ENCODE measurements around the gene ST8SIA4. TPM values are rescaled to one million over a fixed set of nuclear protein-coding genes. Genes with fewer than 3 reads are reported as not detected.

The ST8SIA4 gene
- total and polyA plus RNA-seq, 10 of the 15 experiments (the other 5 are each of a cell fraction or from before 2014, with no cell fraction given): 4.4 to 30.9 (median 19.5) TPM

- TF ChIP-seq E2F4 (IDR thresholded peaks at IDR 0.05; ENCODE audit: low read depth, low read length) (no peak), MYB (IDR thresholded peaks at IDR 0.05; ENCODE audit: borderline replicate concordance, low read depth, low read length) (no peak), BRCA1 (IDR thresholded peaks at IDR 0.05; ENCODE audit: low read depth, low read length) (no peak), CREB1 (IDR thresholded peaks at IDR 0.05; ENCODE audit: low read depth) (no peak; the same call in 1 of the 2 replicates), ZZZ3 (IDR thresholded peaks at IDR 0.05; ENCODE audit: control insufficient read depth, insufficient read length, low read depth) (no peak), NFYA (IDR thresholded peaks at IDR 0.05; ENCODE audit: borderline replicate concordance, low read depth, low read length) (no peak), MEF2A (IDR thresholded peaks at IDR 0.05; ENCODE audit: insufficient read depth, low read depth, low read length) (no peak), BHLHE40 (IDR thresholded peaks at IDR 0.05; ENCODE audit: borderline replicate concordance in 1 of 2, low read depth in 2 of 2, low read length in 1 of 2) (0 out of 4 replicates have a peak, but pooled peaks of 1 of the 2 experiments have one; percentile 4), SRF (IDR thresholded peaks at IDR 0.05; ENCODE audit: low read depth in 2 of 2, low read length in 2 of 2) (0 out of 4 replicates have a peak, but pooled peaks of 1 of the 2 experiments have one; percentile 33), ATF7 (IDR thresholded peaks at IDR 0.05; ENCODE audit: low read depth) (no peak), HDGF (IDR thresholded peaks at IDR 0.05) (no peak), MEF2B (IDR thresholded peaks at IDR 0.05; ENCODE audit: partially characterized antibody, poor library complexity, severe bottlenecking) (no peak), SP1 (IDR thresholded peaks at IDR 0.05; ENCODE audit: low read depth, low read length) (no peak), CBFB (IDR thresholded peaks at IDR 0.05; ENCODE audit: low read depth) (peak; percentile 63; the same call in 1 of the 2 replicates), ZNF274 (IDR thresholded peaks at IDR 0.05; ENCODE audit: insufficient read depth, insufficient read length) (no peak), MTA2 (IDR thresholded peaks at IDR 0.05; ENCODE audit: low read depth) (no peak)
- TF ChIP-seq, protein P1, sequence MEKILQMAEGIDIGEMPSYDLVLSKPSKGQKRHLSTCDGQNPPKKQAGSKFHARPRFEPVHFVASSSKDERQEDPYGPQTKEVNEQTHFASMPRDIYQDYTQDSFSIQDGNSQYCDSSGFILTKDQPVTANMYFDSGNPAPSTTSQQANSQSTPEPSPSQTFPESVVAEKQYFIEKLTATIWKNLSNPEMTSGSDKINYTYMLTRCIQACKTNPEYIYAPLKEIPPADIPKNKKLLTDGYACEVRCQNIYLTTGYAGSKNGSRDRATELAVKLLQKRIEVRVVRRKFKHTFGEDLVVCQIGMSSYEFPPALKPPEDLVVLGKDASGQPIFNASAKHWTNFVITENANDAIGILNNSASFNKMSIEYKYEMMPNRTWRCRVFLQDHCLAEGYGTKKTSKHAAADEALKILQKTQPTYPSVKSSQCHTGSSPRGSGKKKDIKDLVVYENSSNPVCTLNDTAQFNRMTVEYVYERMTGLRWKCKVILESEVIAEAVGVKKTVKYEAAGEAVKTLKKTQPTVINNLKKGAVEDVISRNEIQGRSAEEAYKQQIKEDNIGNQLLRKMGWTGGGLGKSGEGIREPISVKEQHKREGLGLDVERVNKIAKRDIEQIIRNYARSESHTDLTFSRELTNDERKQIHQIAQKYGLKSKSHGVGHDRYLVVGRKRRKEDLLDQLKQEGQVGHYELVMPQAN (conservative IDR thresholded peaks at IDR 0.05): peak; percentile 53; the same call in 1 of the 2 replicates
- TF ChIP-seq, protein P2, sequence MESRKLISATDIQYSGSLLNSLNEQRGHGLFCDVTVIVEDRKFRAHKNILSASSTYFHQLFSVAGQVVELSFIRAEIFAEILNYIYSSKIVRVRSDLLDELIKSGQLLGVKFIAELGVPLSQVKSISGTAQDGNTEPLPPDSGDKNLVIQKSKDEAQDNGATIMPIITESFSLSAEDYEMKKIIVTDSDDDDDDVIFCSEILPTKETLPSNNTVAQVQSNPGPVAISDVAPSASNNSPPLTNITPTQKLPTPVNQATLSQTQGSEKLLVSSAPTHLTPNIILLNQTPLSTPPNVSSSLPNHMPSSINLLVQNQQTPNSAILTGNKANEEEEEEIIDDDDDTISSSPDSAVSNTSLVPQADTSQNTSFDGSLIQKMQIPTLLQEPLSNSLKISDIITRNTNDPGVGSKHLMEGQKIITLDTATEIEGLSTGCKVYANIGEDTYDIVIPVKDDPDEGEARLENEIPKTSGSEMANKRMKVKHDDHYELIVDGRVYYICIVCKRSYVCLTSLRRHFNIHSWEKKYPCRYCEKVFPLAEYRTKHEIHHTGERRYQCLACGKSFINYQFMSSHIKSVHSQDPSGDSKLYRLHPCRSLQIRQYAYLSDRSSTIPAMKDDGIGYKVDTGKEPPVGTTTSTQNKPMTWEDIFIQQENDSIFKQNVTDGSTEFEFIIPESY (IDR thresholded peaks at IDR 0.05): no peak
- TF ChIP-seq, protein P3, sequence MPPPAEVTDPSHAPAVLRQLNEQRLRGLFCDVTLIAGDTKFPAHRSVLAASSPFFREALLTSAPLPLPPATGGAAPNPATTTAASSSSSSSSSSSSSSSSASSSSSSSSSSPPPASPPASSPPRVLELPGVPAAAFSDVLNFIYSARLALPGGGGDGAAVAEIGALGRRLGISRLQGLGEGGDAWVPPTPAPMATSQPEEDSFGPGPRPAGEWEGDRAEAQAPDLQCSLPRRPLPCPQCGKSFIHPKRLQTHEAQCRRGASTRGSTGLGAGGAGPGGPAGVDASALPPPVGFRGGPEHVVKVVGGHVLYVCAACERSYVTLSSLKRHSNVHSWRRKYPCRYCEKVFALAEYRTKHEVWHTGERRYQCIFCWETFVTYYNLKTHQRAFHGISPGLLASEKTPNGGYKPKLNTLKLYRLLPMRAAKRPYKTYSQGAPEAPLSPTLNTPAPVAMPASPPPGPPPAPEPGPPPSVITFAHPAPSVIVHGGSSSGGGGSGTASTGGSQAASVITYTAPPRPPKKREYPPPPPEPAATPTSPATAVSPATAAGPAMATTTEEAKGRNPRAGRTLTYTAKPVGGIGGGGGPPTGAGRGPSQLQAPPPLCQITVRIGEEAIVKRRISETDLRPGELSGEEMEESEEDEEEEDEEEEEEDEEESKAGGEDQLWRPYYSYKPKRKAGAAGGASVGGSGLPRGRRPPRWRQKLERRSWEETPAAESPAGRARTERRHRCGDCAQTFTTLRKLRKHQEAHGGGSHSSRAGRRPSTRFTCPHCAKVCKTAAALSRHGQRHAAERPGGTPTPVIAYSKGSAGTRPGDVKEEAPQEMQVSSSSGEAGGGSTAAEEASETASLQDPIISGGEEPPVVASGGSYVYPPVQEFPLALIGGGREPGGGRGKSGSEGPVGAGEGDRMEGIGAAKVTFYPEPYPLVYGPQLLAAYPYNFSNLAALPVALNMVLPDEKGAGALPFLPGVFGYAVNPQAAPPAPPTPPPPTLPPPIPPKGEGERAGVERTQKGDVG (CRISPR knock-in tag; IDR thresholded peaks at IDR 0.05): no peak
- TF ChIP-seq, protein P4, sequence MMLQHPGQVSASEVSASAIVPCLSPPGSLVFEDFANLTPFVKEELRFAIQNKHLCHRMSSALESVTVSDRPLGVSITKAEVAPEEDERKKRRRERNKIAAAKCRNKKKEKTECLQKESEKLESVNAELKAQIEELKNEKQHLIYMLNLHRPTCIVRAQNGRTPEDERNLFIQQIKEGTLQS (IDR thresholded peaks at IDR 0.05; ENCODE audit: borderline replicate concordance, extremely low read depth, low read depth, low read length): no peak
These were observed 2.0 kb downstream of the ST8SIA4 start (continued) for GRCh38 chr5:100900796-100901781.

Data from GM12878 (cell line).